HG03354 (cell line): Measurements from ENCODE around the gene BRDT.

Experiments
- ATAC-seq: cut with Tn5 transposase; IDR thresholded peaks from one replicate; pipeline ENCODE4 v1.9.1; 2021; ENCODE audit warnings: mild to moderate bottlenecking; ENCODE audit not compliant: unreplicated experiment, poor library complexity, severe bottlenecking

The BRDT gene

DNA sequence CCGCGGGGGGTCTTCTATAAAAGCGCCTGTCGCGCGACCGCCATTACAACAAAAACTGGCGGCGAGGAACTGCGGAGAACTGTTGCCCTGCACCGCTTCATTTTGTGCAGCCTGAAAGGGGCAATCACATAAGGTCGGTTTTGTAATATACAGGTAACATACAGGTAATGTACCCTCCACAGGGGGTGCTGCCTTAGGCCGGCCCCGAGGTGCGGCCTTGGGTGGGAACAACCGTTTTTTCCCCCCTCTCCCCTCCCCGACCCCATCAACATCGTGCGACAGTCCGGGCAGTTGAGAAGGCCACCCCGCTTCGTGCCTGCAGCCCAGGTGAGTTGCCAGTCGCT, at the start of gene BRDT:
TSS of gene BRDT (plus strand) at position 46 of the 344 bp plus-strand sequence. CDS start 13,354 bp downstream, outside the sequence.
- ATAC-seq = no peak

GRCh38 chr1:91900562-91900961, 48.6 kb upstream of the BRDT start:
- no peak for ATAC-seq

DNA sequence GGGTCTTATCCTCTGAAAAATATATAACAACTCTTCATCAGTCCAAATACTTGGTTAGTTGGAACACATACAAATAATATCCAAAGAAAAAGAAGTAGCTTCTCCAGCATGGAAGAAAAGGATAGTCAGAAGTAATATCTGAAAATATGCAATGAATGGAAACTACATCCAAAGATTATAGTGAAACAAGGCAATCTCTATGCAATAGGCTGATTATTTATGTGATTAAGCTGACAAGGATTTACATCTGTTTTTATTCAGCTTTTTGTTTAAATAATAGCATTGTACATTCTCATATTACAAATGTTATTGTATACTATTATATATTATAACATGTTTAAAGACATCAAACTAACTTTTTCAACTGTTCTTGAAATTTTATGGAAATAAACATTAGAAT, 48.0 kb upstream of the BRDT start:
- no peak for ATAC-seq

DNA sequence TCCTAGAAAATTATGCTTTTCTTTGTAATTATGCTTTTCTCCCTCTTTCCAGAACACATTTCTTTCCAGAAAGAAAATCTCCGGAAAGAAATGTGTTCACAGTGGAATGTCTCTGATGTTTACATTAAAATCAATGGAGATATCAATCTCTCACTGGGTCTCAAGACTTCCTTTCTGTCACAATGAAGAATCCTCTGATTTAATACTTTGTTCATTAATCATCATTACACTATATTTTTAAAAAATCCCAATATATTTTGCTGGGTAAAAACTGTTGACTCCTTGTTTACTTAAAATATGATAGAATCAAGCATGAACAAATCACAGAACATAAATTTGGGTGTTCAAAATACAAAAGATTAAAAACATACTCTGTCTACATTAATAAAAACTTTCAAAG, 36.9 kb upstream of the BRDT start:
- ATAC-seq = no peak

GRCh38 chr1:91913018-91913417, 36.2 kb upstream of the BRDT start:
- ATAC-seq = no peak

- no peak for ATAC-seq
Measured at GRCh38 chr1:91916046-91916445, 33.2 kb upstream of the BRDT start.

DNA sequence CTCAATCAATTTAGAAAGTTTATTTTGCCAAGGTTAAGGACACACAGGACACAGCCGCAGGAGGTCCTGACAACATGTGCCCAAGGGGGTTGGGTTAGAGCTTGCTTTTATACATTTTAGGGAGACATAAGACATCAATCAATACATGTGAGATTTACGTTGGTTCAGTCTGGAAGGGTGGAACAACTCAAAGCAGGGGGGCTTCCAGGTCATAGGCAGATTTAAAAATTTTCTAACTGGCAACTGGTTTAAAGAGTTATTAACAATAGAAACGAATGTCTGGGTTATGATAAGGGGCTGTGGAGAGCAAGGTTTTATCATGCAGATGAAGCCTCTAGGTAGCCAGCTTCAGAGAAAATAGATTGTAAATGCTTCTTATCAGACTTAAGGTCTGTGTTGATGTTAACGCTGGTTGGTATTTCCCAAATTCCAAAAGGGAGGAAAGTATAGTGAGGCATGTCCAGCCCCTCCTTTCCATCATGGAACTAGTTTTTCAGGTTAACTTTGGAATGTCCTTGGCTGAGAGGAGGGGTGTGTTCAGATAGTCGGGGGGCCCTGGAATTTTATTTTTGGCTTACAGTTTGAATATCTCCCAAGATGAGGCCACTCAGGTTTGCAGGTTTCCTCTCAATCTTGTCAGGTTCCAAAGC, 32.3 kb upstream of the BRDT start:
- ATAC-seq = no peak

GRCh38 chr1:91919962-91920361, 29.2 kb upstream of the BRDT start:
- no peak for ATAC-seq

DNA sequence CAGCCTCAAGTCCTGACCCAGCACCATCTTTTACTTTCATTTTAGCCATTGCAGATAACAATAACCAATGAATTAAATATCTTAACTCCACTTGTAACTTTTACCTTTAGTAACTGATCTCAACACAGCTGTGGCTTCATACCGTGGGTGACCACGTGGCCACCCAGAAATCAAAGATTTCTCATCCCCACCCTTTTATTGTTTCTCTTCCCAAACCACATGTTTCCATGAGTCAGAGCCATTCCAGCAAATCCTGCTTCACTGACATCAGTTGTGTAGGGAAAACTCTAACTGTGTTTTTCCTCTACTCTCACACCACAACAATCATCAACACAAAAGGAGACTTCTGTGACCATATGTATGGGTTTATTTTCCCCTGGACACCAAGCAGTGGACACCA, 25.1 kb upstream of the BRDT start:
- no peak for ATAC-seq

DNA sequence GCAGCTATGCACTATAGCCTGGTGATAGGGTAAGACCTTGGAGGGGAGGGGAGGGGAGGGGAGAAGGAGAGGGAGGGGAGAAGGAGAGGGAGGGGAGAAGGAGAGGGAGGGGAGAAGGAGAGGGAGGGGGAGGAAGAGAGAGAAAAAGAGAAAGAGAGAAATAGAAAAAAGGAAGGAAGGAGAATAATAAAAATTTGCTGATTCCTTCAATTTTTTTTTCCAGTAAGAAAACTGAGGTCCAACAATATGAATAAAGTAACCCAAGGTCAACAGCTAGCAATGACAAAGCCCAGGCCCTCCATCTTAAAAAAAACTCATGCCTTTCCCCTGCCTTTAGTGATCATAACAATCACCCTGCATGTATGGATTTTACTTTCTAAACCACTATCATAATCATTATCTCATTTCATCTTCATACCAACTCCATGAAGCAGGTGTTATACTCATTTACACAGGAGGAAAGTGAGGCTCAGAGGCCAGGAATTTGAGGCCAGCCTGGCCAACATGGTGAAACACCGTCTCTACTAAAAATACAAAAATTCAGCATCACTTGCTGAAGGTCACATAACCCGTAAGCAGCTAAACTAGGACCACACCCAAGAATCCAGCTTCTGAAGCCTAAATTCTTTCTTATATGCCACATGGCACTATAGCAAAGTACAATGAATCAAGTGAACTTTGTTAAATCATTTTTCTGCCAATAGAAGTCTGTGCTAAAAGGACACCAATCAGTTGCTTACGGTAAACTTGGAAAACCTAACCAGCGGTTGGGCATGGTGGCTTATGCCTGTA, 23.4 kb upstream of the BRDT start:
- no peak for ATAC-seq

DNA sequence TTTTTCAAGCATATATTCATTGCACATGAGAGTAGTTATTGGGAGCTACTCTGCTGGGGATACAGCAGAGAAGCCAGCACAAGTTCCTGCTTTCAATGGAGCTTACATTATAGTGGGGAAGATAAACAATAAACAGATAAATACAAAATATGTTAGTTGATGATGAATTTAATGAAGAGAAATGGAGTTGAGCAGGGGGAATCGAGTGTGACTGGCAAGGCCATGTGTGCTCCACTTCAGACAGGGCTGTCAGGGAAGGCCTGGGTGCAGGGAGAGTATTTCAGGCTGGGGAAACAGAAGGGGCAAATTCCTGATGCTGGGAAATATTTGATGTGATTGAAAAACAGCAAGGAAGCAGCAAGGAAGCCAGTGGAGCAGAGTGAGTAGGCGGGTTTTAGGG, 21.2 kb upstream of the BRDT start:
- no peak for ATAC-seq

DNA sequence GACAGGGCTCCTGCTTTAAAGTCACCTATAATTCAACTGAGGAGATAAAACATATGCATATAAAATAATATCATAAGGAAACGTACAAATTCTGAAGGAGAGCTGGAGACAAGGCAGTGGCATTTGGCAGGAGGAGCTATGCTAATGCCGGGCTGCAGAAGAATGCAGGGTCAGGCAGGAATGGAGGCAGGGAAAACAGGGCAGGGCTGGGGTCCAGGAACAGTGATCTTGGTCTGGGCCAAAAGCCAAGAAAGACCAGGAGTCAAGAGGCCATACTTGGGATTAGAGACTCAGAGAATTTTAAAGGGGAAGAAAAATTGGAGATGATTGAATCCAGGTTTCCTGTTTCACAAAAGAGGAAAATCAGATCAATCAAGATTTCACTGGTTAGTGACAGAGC, 20.0 kb upstream of the BRDT start:
- no peak for ATAC-seq

DNA sequence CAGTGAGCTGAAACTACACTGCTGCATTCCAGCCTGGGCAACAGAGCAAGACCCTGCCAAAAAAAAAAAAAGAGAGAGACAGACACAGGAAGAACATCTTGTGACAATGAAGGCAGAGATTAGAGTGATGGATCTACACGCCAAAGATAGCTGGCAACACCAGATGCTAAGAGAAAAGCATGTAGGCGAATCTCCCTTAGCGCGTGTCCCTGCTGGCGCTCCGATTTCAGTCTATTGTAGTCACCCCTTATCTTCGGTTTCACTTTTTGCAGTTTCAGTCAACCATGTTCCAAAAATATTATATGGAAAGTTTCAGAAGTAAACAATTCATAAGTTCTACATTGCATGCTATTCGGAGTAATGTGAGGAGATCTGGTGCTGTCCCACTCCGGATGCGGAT, 11.6 kb upstream of the BRDT start:
- ATAC-seq = no peak

- no peak for ATAC-seq
Measured at GRCh38 chr1:91940496-91940895, 8.7 kb upstream of the BRDT start.

DNA sequence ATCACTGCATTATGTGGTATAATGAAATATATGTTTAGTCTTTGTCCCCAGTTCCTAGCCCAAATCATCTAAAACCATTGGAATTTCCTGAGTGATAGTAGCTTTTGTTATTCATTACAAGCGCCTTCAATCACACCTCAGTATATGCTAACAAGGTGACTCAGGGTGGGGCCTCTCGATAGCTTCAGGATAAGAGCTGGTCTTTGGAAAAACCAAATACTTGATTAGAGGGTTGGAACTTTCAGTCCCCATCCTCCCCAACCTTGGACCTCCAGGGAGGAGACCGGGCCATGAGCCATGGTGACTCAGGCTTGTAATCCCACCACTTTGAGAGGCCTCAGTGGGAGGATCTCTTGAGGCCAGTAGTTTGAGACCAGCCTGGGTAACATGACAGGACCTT, 5.1 kb upstream of the BRDT start:
- no peak for ATAC-seq

DNA sequence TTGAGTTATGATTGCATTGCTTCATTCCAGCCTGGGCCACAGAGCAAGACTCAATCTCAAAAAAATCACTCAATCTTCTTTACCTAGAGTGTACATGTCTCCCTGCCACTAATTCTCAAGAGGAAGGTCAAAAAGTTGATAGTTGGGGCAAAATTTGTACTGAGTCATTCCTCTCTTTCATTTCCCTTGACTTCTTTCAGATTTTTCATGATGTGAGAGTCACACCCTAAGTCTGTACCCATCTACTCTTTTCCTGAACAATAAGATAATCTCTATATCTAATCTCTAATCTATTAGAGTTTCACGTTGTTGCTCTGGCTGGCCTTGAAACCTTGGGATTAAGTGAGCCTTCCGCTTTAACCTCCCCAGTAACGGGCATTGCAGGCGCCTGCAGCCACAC, 1.1 kb upstream of the BRDT start:
- ATAC-seq = no peak

DNA sequence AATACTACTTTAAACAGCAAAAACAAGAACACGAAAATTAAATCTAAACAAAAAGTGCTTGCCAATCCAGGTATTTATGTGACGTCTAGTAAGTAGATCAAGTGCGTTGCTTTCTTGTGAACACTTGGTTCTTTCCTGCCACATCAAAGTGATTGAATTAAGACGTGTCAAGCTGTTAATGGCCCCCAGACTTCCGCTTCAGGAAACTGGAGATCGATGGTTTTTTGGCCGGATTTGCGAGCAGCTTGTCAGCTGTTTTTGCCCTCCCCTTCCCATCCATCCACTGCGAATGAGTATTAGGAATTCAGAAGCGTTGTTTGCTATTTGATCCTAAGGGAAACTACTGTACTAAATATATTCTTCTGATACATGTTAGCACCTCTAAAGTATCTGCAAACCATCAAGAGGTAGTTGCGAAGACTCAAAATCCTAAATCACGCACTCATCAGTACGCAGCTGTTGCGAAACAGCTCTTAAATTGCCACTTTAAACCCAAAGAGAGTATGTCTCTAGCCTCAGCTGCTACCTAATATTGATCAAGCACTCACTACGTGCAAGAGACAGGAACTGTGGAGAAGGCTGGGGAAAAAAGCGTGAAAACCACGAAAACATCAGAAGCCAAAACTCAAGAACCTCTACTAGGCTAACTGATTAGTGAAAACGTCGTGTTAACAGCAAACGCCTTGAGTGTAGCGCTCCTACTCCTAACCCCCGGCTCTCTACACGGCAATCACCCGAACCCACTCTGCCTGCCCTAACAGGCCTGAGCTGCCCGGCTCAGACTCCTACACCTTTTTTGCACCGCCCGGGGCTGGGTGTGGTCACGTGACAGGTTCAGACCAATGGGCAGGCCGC, 473 bp upstream of the BRDT start:
- ATAC-seq = no peak

DNA sequence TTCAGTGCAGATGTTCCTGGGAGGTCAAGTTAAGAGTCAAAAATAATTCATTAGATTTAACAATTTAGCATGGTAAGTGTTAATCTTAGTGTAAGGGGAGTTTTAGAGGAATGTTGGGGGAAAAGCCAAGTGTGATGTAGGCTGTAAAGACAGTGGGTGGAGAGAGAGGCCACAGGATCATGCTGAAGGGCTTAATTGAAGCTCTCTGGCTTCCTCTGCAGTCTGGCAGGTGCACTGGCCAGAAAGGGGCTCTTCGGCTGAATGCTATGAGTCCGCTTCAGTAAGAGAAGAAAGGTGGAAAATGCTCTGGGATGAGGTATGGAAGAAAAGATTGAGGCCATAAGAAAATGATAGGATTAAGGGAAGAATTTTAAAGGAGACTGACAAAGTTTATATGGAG, 3.0 kb downstream of the BRDT start:
- no peak for ATAC-seq

DNA sequence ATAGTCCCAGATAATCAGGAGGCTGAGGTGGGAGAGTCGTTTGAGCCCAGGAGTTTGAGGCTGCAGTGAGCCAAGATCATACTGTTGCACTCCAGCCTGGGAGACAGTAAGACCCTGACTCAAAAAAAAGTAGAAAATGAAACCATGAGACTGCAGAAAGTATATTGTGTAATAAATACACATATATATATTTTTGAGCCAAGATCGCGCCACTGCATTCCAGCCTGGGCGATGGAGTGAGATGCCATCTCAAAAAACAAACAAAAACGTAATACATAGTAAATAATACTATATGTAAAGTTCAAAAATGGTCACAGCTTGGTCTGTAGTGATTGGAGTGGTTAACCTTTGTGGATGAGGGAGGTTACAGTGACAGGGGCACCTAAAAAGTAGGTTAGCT, 9.7 kb downstream of the BRDT start:
- no peak for ATAC-seq

DNA sequence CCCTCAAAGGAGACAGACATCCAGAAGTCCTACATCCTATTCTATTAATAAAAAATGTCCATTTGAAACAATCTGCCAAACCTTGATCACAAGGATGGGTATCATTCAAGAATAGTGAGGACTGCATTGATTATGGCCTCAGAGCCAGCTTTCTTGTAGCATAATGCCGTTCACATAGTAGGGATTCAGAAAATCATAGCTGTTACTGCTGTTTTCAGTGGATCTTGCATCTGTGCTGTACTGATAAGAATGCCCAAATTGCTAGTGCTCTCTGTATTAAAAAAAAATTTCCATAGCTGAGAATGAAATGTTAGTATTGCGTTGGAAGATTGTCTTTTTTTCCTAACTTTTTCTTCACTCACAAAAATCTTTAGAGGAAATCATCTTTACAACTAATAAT, 19.1 kb downstream of the BRDT start:
- no peak for ATAC-seq

DNA sequence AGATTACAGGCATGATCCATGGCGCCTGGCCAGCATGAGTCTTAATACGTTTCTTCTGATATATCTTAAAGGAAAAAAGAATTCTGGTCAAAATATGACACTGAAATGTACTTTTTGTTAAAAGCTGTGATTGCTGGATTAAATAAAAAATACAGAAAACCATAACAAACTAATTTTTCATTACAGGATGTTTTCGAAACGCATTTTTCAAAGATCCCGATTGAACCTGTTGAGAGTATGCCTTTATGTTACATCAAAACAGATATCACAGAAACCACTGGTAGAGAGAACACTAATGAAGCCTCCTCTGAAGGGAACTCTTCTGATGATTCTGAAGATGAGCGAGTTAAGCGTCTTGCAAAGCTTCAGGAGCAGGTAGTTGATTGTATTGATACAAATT, 30.2 kb downstream of the BRDT start:
- ATAC-seq = no peak
